Erythroblast (primary cell): ENCODE results near the gene GABBR1.

Experiments used
- GATA1 ChIP-seq: IDR thresholded peaks from 2 replicates; pipeline ENCODE4 v1.6.1; 2011; ENCODE audit warnings: low read depth, mild to moderate bottlenecking, control low read depth, low read length, moderate library complexity
- POLR2A ChIP-seq: IDR thresholded peaks from 2 replicates; pipeline ENCODE4 v1.6.1; 2011; ENCODE audit warnings: mild to moderate bottlenecking, low read length

DNA sequence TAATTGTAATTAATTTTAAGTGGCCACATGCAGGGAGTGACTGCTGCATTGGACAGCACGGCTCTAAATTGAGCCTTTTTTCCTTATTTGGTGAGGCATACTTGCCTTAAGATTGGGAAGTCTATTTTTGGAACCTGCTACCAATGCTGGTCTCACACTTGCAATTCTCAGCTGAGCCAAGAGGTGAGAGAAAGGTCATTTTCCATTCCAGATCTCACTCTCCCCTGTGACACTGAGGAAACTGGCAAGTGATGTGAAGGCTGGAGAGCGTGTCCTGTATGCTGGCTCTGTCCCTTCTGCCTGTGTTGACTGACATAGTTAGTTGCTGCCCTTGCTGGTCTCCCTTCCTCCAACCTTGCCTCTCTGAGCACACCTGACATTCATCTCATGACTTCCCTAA, 23.2 kb upstream of the GABBR1 start:
- TF ChIP-seq POLR2A (no peak), GATA1 (no peak)
